Transverse colon (tissue), 4 donors: ENCODE measurements around the gene ITGA4. TPM values are rescaled to one million over a fixed set of nuclear protein-coding genes. Genes with fewer than 3 reads are reported as not detected.

Experiments
- DNase-seq: peaks from one replicate; pipeline ENCODE4 v3.0.0-alpha.2; 2019
- H3K27ac ChIP-seq, 4 donors: fragments of 200-600 bp; sonication (generic); 2 replicates each; pipeline ENCODE4 v1.5.1; 2016 to 2018; ENCODE audit warnings: inconsistent platforms in 4 of 4
- H3K27me3 ChIP-seq: fragments of 200-600 bp; sonication (generic); 2 replicates; pipeline ENCODE4 v1.5.1; 2017; ENCODE audit warnings: inconsistent platforms
- H3K36me3 ChIP-seq, 4 donors: fragments of 200-600 bp; sonication (generic); 2 replicates each; pipeline ENCODE4 v1.5.1; 2017 to 2019; ENCODE audit warnings: inconsistent platforms in 4 of 4
- H3K4me1 ChIP-seq, 4 donors: fragments of 200-600 bp; sonication (generic); 2 replicates each; pipeline ENCODE4 v1.5.1; 2017 to 2020; ENCODE audit warnings: inconsistent platforms in 4 of 4
- H3K4me3 ChIP-seq, 4 donors: fragments of 200-600 bp; sonication (generic); 1 replicate in 1 of 4; 2 replicates in 3 of 4; pipeline versions ENCODE4 v1.5.1 to v1.6.1; 2017 to 2019; ENCODE audit warnings: inconsistent platforms in 4 of 4
- H3K9me3 ChIP-seq, 2 donors: fragments of 200-600 bp; sonication (generic); 2 replicates each; pipeline ENCODE4 v1.5.1; 2017 to 2019; ENCODE audit warnings: inconsistent platforms in 2 of 2
- CTCF ChIP-seq, 5 experiments: fragments of 200-600 bp in 3 of 5; fragments of 450-650 bp in 2 of 5; sonication (generic) in 3 of 5; IDR thresholded peaks; 1 replicate in 2 of 5; 2 replicates in 3 of 5; pipeline ENCODE4 v1.5.1; 2016 to 2017; ENCODE audit warnings: antibody characterized with exemption in 5 of 5, inconsistent platforms in 3 of 5, mild to moderate bottlenecking in 2 of 5, moderate library complexity in 1 of 5
- EP300 ChIP-seq: sonication (generic); formaldehyde crosslinking; IDR thresholded peaks from one replicate; pipeline ENCODE4 v1.6.1; 2017; ENCODE audit warnings: antibody characterized with exemption, low read depth
- POLR2A ChIP-seq: fragments of 450-650 bp; IDR thresholded peaks from one replicate; pipeline ENCODE4 v1.6.1; 2016; ENCODE audit warnings: antibody characterized with exemption, mild to moderate bottlenecking, moderate library complexity
- POLR2AphosphoS5 ChIP-seq, 3 donors: sonication (generic); formaldehyde crosslinking; IDR thresholded peaks; one replicate each; pipeline ENCODE4 v1.6.1; 2016; ENCODE audit warnings: antibody characterized with exemption in 3 of 3
- WGBS, 2 donors: methylation state at CpG; one replicate each; pipeline ENCODE4 v1.1.5; 2018; ENCODE audit warnings: low coverage in 1 of 2; 5-methylcytosine and 5-hydroxymethylcytosine counted together
- in situ Hi-C, 4 donors: fragments of 200-750 bp; cut with MboI; loops; one replicate each; pipeline versions ENCODE4 v1.15.0 to v1.15.1; 2017; ENCODE audit warnings: low sequenced_read_pairs in 3 of 4, low pct_ligation_motif_present in 1 of 4, low pct_unique_long_range_greater_than_20kb in 1 of 4
- intact Hi-C: fragments of 100-400 bp; cut with DNase I; formaldehyde crosslinking; loops from one replicate; pipeline ENCODE4 v1.15.1; 2023; ENCODE audit warnings: low total_unique reads
- total RNA-seq, 4 donors: library from RNA; depleted of rRNA; stranded (reverse); fragments of >200 nt; gene quantifications; one replicate each; pipeline ENCODE4 v1.1.0, GENCODE V29; 2016

ITGA4 gene
- total RNA-seq, 4 donors from 2014 or later, result 1.1 to 30.8 (median 5.1) TPM

GRCh38 chr2:181464966-181465365 lies 7.8 kb downstream of the ITGA4 start:
- H3K4me1 ChIP-seq, result peaks cover 0 to 8% (median 0%) of the 10 kb centered on the region in 4 donors
- H3K27ac ChIP-seq, result no peak overlapping the region
- no peaks in the 10 kb centered on the region for H3K9me3 ChIP-seq
- no peak overlapping the region for H3K4me3 ChIP-seq
- TF ChIP-seq EP300 (no peak), POLR2A (no peak), CTCF (IDR thresholded peaks at IDR 0.05) (no peak)
- DNase-seq, result no peak
- intact Hi-C loops, result no loop called here
- H3K36me3 ChIP-seq, result no peaks in the 10 kb centered on the region
- 51 to 66% methylated on average over 2 of the region's 2 CpGs for WGBS, 2 donors
- in situ Hi-C loops, result loop anchor here (5.0 to 25.0 kb wide), 7 partner anchors 160 to 1353 kb away; no protein-coding TSS in a partner anchor
- H3K27me3 ChIP-seq, result no peaks in the 10 kb centered on the region

- 70 to 72% methylated on average over 3 of the region's 3 CpGs for WGBS, 2 donors
- no peak for TF ChIP-seq POLR2A
- TF ChIP-seq CTCF (IDR thresholded peaks at IDR 0.05), result no peak
- no peak for TF ChIP-seq POLR2AphosphoS5 (IDR thresholded peaks at IDR 0.05)
- TF ChIP-seq EP300, result no peak
- no peak overlapping the region for H3K4me3 ChIP-seq
- peaks cover 0 to 8% (median 0%) of the 10 kb centered on the region in 4 donors for H3K4me1 ChIP-seq
- no peak overlapping the region for H3K27ac ChIP-seq
- no peak for DNase-seq
- H3K36me3 ChIP-seq, result no peaks in the 10 kb centered on the region
- H3K27me3 ChIP-seq, result no peaks in the 10 kb centered on the region
- in situ Hi-C loops (loop anchor here (5.0 to 25.0 kb wide), 7 partner anchors 161 to 1354 kb away; no protein-coding TSS in a partner anchor), intact Hi-C loops (no loop called here)
- H3K9me3 ChIP-seq, result no peaks in the 10 kb centered on the region
Measured at GRCh38 chr2:181465676-181466375, 8.6 kb downstream of the ITGA4 start.

GRCh38 chr2:181466661-181467576 lies 9.7 kb downstream of the ITGA4 start:
- in situ Hi-C loops (loop anchor here (5.0 to 25.0 kb wide), 7 partner anchors 162 to 1355 kb away; no protein-coding TSS in a partner anchor), intact Hi-C loops (no loop called here)
- H3K4me3 ChIP-seq, result no peak overlapping the region
- no peak overlapping the region for H3K27ac ChIP-seq
- H3K36me3 ChIP-seq, result no peaks in the 10 kb centered on the region
- H3K27me3 ChIP-seq, result no peaks in the 10 kb centered on the region
- no peaks in the 10 kb centered on the region for H3K9me3 ChIP-seq
- peak; percentile 80 for DNase-seq
- no peak for TF ChIP-seq POLR2A
- TF ChIP-seq CTCF (IDR thresholded peaks at IDR 0.05), result peak; percentile 68 to 83 (median 76)
- peaks cover 0 to 13% (median 0%) of the 10 kb centered on the region in 4 donors for H3K4me1 ChIP-seq
- 46 to 50% methylated on average over 4 of the region's 4 CpGs for WGBS, 2 donors
